ENCODE results near the gene TM4SF1. TPM values are rescaled to one million over a fixed set of nuclear protein-coding genes. Genes with fewer than 3 reads are reported as not detected.

The TM4SF1 gene
- 100 to 1,000 TPM; 104 to 168 TPM for total RNA-seq

GRCh38 chr3:149377408-149378364, at the start of gene TM4SF1:
TM4SF1 (minus strand) TSS chr3:149377649; CDS start chr3:149377547, 102 bp downstream.
- Histone ChIP-seq H3K4me1 (peaks cover 52% of the 10 kb centered on the region), H3K27me3 (no peaks in the 10 kb centered on the region), H3K4me3 (peak within 1 kb of the TSS; percentile 21 to 52), H3K27ac (peak within 1 kb of the TSS; percentile 86 to 99 (median 92)), H3K36me3 (replicated peaks in 1 of 2; ENCODE audit: insufficient read depth in 1 of 2, low read depth in 2 of 2) (no peaks in the 10 kb centered on the region), H3K9me3 (no peaks in the 10 kb centered on the region)
- intact Hi-C loops (cut with DNase I) = no loop called here
- peak; percentile 93 to 98 (median 98) for TF ChIP-seq POLR2A (IDR thresholded peaks at IDR 0.05)
- peak in 3 of 7 experiments; percentile 17 to 29 (median 21) for TF ChIP-seq CTCF (IDR thresholded peaks at IDR 0.05)
- peak; percentile 73 to 89 (median 81) for DNase-seq
- ATAC-seq = peak; percentile 88
- 16 to 31% methylated on average over 15 of the region's 15 CpGs for WGBS, 2 donors

GRCh38 chr3:149426325-149426724, 48.9 kb upstream of the TM4SF1 start:
- Histone ChIP-seq H3K27ac (no peak overlapping the region), H3K4me1 (peaks cover 7% of the 10 kb centered on the region), H3K9me3 (no peaks in the 10 kb centered on the region), H3K36me3 (replicated peaks in 1 of 2; ENCODE audit: insufficient read depth in 1 of 2, low read depth in 2 of 2) (no peaks in the 10 kb centered on the region), H3K27me3 (no peaks in the 10 kb centered on the region), H3K4me3 (no peak overlapping the region)
- DNase-seq (no peak), ATAC-seq (no peak)
- WGBS, 2 donors = 50 to 65% methylated on average over 2 of the region's 2 CpGs
- intact Hi-C loops (cut with DNase I) = no loop called here
- TF ChIP-seq CTCF (IDR thresholded peaks at IDR 0.05) = no peak
- TF ChIP-seq POLR2A (IDR thresholded peaks at IDR 0.05) = no peak

GRCh38 chr3:149424918-149425317, 47.5 kb upstream of the TM4SF1 start:
- Histone ChIP-seq H3K27ac (no peak overlapping the region), H3K27me3 (no peaks in the 10 kb centered on the region), H3K36me3 (replicated peaks in 1 of 2; ENCODE audit: insufficient read depth in 1 of 2, low read depth in 2 of 2) (no peaks in the 10 kb centered on the region), H3K9me3 (no peaks in the 10 kb centered on the region), H3K4me1 (peaks cover 7% of the 10 kb centered on the region), H3K4me3 (no peak overlapping the region)
- intact Hi-C loops (cut with DNase I) = no loop called here
- ATAC-seq (no peak), DNase-seq (no peak)
- TF ChIP-seq CTCF (IDR thresholded peaks at IDR 0.05) (no peak), POLR2A (IDR thresholded peaks at IDR 0.05) (no peak)
- WGBS, 2 donors = 46 to 76% methylated on average over 2 of the region's 2 CpGs

- 86 to 97% methylated on average over 2 of the region's 2 CpGs for WGBS, 2 donors
- peaks cover 7% of the 10 kb centered on the region for H3K4me1 ChIP-seq
- intact Hi-C loops (cut with DNase I) = no loop called here
- H3K4me3 ChIP-seq = no peak overlapping the region
- TF ChIP-seq POLR2A (IDR thresholded peaks at IDR 0.05) (no peak), CTCF (IDR thresholded peaks at IDR 0.05) (no peak)
- no peaks in the 10 kb centered on the region for H3K36me3 ChIP-seq (replicated peaks in 1 of 2; ENCODE audit: insufficient read depth in 1 of 2, low read depth in 2 of 2)
- no peaks in the 10 kb centered on the region for H3K27me3 ChIP-seq
- no peak overlapping the region for H3K27ac ChIP-seq
- H3K9me3 ChIP-seq = no peaks in the 10 kb centered on the region
- ATAC-seq (no peak), DNase-seq (no peak)
These were observed 44.3 kb upstream of the TM4SF1 start for GRCh38 chr3:149421764-149422163.

All from body of pancreas (tissue), 4 donors.